ENCODE results near the gene ATP9B. TPM values are rescaled to one million over a fixed set of nuclear protein-coding genes. Genes with fewer than 3 reads are reported as not detected.

Gene ATP9B
- 22.6 TPM for polyA plus RNA-seq (ENCODE audit: insufficient read length)

GRCh38 chr18:79068937-79069716 is at the start of gene ATP9B:
Gene ATP9B (plus strand): TSS chr18:79069394. CDS start chr18:79069411, 17 bp downstream.
- peak; percentile 98 for DNase-seq

GRCh38 chr18:79019881-79020280 is 49.3 kb upstream of the ATP9B start:
- no peak for DNase-seq

- DNase-seq = no peak
These were observed 46.6 kb upstream of the ATP9B start for GRCh38 chr18:79022603-79023002.

- no peak for DNase-seq
These were observed 42.7 kb upstream of the ATP9B start for GRCh38 chr18:79026491-79026890.

GRCh38 chr18:79030680-79031079 is 38.5 kb upstream of the ATP9B start:
- no peak for DNase-seq

- DNase-seq = no peak
These were observed 26.9 kb upstream of the ATP9B start for GRCh38 chr18:79042276-79042675.

- no peak for DNase-seq
These were observed 25.9 kb upstream of the ATP9B start for GRCh38 chr18:79043288-79043687.

GRCh38 chr18:79046522-79046921 is 22.7 kb upstream of the ATP9B start:
- DNase-seq = no peak

GRCh38 chr18:79047556-79048244 is 21.5 kb upstream of the ATP9B start:
- DNase-seq = no peak

- DNase-seq = no peak
These were observed 21.0 kb upstream of the ATP9B start for GRCh38 chr18:79048245-79048632.

- no peak for DNase-seq
These were observed 19.7 kb upstream of the ATP9B start for GRCh38 chr18:79049506-79049905.

- no peak for DNase-seq
These were observed 19.2 kb upstream of the ATP9B start for GRCh38 chr18:79050005-79050404.

- DNase-seq = no peak
These were observed 12.3 kb upstream of the ATP9B start for GRCh38 chr18:79056827-79057367.

GRCh38 chr18:79058007-79058406 is 11.2 kb upstream of the ATP9B start:
- no peak for DNase-seq

GRCh38 chr18:79062806-79063205 is 6.4 kb upstream of the ATP9B start:
- DNase-seq = no peak

GRCh38 chr18:79064228-79064627 is 5.0 kb upstream of the ATP9B start:
- DNase-seq = no peak

- DNase-seq = no peak
These were observed 3.4 kb upstream of the ATP9B start for GRCh38 chr18:79065802-79066201.

- DNase-seq = no peak
These were observed 1.6 kb upstream of the ATP9B start for GRCh38 chr18:79067611-79068010.

GRCh38 chr18:79068341-79068936 is 755 bp upstream of the ATP9B start:
- DNase-seq = no peak

- DNase-seq = no peak
These were observed 540 bp downstream of the ATP9B start for GRCh38 chr18:79069717-79070151.

GRCh38 chr18:79070486-79070885 is 1.3 kb downstream of the ATP9B start:
- DNase-seq = no peak

GRCh38 chr18:79071037-79071436 is 1.8 kb downstream of the ATP9B start:
- DNase-seq = no peak

- no peak for DNase-seq
These were observed 2.5 kb downstream of the ATP9B start for GRCh38 chr18:79071503-79072210.

Data from hindlimb muscle (tissue), 1 donor.